ENCODE measurements around the gene FCER2.

DNA sequence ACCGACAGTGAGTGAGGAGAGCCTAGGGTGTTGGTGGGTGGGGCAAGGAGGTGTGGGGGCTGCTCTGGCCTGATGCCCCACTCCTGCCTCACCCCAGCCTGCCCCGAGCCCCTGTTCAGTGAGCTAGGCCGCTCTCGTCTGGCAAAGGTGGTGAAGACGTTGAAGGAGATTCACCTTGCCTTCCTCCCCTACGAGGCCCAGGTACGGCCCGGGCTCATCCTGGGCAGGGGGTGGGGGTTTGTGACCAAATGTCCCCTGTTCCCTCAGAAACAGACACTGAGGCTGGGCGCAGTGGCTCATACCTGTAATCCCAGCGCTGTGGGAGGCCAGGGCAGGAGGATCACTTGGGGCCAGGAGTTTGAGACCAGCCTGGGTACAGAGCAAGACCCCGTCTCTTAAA is 61.1 kb downstream of the FCER2 start:
- TF ChIP-seq, protein P1, sequence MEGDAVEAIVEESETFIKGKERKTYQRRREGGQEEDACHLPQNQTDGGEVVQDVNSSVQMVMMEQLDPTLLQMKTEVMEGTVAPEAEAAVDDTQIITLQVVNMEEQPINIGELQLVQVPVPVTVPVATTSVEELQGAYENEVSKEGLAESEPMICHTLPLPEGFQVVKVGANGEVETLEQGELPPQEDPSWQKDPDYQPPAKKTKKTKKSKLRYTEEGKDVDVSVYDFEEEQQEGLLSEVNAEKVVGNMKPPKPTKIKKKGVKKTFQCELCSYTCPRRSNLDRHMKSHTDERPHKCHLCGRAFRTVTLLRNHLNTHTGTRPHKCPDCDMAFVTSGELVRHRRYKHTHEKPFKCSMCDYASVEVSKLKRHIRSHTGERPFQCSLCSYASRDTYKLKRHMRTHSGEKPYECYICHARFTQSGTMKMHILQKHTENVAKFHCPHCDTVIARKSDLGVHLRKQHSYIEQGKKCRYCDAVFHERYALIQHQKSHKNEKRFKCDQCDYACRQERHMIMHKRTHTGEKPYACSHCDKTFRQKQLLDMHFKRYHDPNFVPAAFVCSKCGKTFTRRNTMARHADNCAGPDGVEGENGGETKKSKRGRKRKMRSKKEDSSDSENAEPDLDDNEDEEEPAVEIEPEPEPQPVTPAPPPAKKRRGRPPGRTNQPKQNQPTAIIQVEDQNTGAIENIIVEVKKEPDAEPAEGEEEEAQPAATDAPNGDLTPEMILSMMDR (conservative IDR thresholded peaks at IDR 0.05; ENCODE audit: low read depth, low read length) = no peak
- TF ChIP-seq EZH2 (IDR thresholded peaks at IDR 0.05; ENCODE audit: low read length, unreplicated experiment) = no peak

All from PC-3 (cell line).